GM12892 (cell line): Measurements from ENCODE around the gene BCDIN3D.

Source experiments
- POLR2A ChIP-seq: IDR thresholded peaks from 2 replicates; pipeline ENCODE4 v1.6.1; 2011; ENCODE audit warnings: low read depth, low read length, control low read depth
- POLR2AphosphoS5 ChIP-seq: IDR thresholded peaks from 2 replicates; pipeline ENCODE4 v1.6.1; 2011; ENCODE audit warnings: low read depth, low read length, control low read depth
- TAF1 ChIP-seq: IDR thresholded peaks from 2 replicates; pipeline ENCODE4 v1.6.1; 2011; ENCODE audit warnings: low read depth, mild to moderate bottlenecking, control low read depth, low read length, borderline replicate concordance

DNA sequence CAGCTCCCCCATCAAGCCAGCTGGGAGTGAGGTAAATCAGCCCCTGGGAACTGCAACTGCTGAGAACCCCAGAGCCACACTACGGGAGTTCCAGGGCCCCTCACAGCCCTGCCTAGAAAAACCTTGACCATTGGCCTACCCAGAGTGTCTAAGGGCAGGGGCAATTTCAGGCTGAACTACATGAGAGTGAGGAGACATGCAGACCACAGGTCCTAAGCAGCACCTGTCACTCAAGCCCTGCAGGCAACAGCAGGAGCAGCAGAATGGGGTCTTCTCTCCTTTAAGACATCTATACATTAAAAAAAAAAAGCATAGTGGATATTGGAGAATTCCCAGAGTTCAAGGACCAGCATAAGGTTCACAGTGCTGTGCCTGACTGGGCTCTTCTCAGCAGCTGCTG is 19.6 kb downstream of the BCDIN3D start:
- no peak for TF ChIP-seq TAF1
- TF ChIP-seq POLR2A = no peak
- no peak for TF ChIP-seq POLR2AphosphoS5
